Measurements from ENCODE around the gene SATB2. TPM values are rescaled to one million over a fixed set of nuclear protein-coding genes. Genes with fewer than 3 reads are reported as not detected.

Gene SATB2
- total and polyA plus RNA-seq, 9 donors: 0.92 to 6.3 (median 3.8) TPM

DNA sequence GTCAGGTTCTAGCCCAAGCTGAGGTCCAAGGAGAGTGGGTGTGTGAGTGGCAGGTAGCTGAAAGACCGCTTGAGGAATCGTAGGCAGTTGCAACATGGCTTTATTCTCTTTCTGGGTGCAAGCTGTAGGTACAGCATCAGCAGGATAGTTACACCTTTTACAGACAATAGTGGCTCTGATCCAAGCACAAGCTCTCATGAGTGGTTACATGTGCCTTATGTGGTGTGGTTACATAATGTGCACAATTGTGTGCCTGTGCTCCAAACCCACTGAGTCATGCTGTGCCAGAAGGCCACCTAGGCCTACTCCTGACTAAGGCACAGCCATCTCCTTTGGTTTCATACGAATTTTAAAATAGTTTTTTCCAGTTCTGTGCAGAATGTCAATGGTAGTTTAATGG, 227.6 kb downstream of the SATB2 start:
- TF ChIP-seq POLR2A (IDR thresholded peaks at IDR 0.05): no peak
- TF ChIP-seq EP300 (IDR thresholded peaks at IDR 0.05): no peak
- TF ChIP-seq, protein P1, sequence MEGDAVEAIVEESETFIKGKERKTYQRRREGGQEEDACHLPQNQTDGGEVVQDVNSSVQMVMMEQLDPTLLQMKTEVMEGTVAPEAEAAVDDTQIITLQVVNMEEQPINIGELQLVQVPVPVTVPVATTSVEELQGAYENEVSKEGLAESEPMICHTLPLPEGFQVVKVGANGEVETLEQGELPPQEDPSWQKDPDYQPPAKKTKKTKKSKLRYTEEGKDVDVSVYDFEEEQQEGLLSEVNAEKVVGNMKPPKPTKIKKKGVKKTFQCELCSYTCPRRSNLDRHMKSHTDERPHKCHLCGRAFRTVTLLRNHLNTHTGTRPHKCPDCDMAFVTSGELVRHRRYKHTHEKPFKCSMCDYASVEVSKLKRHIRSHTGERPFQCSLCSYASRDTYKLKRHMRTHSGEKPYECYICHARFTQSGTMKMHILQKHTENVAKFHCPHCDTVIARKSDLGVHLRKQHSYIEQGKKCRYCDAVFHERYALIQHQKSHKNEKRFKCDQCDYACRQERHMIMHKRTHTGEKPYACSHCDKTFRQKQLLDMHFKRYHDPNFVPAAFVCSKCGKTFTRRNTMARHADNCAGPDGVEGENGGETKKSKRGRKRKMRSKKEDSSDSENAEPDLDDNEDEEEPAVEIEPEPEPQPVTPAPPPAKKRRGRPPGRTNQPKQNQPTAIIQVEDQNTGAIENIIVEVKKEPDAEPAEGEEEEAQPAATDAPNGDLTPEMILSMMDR (IDR thresholded peaks at IDR 0.05): no peak
- intact Hi-C loops (cut with DNase I): no loop called here
- no peak overlapping the region for H3K27ac ChIP-seq
- no peaks in the 10 kb centered on the region for H3K36me3 ChIP-seq
- no peak for DNase-seq
- WGBS, 3 donors: 74 to 90% (median 83%) methylated on average over 3 of the region's 3 CpGs
- H3K27me3 ChIP-seq: no peaks in the 10 kb centered on the region
- H3K4me3 ChIP-seq: no peak overlapping the region
- H3K9me3 ChIP-seq: no peaks in the 10 kb centered on the region
- no peaks in the 10 kb centered on the region for H3K4me1 ChIP-seq (ENCODE audit: insufficient read depth)

DNA sequence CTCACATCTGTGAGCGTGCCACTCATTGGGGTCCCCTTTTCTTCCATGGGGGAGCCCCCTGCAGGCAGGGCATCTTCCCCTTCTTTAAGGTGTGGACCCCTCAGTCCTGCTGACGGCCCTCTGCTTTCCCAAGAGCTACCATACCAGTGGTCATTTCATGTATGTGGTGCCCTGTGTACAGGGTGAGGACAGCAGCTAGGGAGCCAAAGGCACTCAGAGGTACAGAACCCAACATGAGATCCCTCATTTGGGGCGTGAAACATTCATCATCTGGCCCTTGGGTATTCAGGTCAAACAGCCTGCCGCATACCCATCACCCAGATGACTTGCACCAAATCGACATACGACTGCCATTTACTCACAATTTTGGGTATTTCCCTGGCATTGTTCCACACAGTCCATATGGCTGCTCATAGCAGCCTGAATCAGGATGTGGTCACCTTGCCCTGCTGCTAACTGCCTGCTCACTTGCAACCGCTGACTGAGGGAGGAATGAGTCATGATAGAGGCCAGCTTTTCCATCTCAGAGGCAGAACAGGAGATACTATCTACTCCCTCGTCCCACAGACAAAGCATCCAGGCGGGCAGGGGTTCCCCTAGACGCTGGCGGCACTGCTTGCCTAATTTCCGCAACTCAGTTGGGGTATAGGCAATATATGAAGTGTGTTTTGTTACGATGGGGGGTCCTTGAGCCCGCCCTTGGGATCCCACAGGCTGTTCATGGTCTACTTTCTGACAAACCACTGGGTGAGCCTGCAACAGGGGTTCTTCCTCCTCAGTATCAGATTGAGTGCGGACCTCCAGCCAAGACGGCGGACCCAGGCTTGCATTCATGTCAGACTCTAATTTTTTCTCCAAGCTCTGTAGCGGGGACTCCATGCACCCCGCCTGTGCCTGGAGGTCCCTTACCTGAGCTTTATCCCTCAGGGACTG, 228.6 kb downstream of the SATB2 start:
- Histone ChIP-seq H3K27me3 (no peaks in the 10 kb centered on the region), H3K4me1 (ENCODE audit: insufficient read depth) (no peaks in the 10 kb centered on the region), H3K36me3 (no peaks in the 10 kb centered on the region), H3K27ac (no peak overlapping the region), H3K9me3 (no peaks in the 10 kb centered on the region), H3K4me3 (no peak overlapping the region)
- no peak for DNase-seq
- intact Hi-C loops (cut with DNase I): no loop called here
- no peak for TF ChIP-seq EP300 (IDR thresholded peaks at IDR 0.05)
- TF ChIP-seq POLR2A (IDR thresholded peaks at IDR 0.05): no peak
- TF ChIP-seq, protein P1 (IDR thresholded peaks at IDR 0.05): no peak
- WGBS, 3 donors: 87 to 92% (median 89%) methylated on average over 19 of the region's 19 CpGs

DNA sequence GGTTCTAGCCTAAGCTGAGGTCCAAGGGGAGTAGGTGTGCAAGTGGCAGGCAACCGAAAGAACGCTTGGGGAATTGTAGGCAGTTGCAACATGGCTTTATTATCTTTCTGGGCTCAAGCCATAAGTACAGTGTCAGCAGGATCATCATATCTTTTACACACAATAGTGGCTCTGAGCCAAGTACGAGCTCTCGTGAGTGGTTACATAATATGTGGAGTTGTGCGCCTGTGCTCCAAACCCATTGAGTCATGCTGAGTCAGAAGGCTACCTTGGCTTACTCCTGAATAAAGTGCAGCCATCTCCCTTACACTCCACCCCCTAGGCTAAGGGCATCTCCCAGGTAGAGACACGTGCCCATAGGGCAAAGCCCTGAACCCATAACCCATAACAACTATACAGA, 233.9 kb downstream of the SATB2 start:
- H3K36me3 ChIP-seq: no peaks in the 10 kb centered on the region
- WGBS, 3 donors: 85 to 90% (median 88%) methylated on average over 6 of the region's 6 CpGs
- TF ChIP-seq EP300 (IDR thresholded peaks at IDR 0.05) (no peak), POLR2A (IDR thresholded peaks at IDR 0.05) (no peak)
- no peaks in the 10 kb centered on the region for H3K4me1 ChIP-seq (ENCODE audit: insufficient read depth)
- intact Hi-C loops (cut with DNase I): no loop called here
- no peak overlapping the region for H3K4me3 ChIP-seq
- no peak overlapping the region for H3K27ac ChIP-seq
- H3K27me3 ChIP-seq: no peaks in the 10 kb centered on the region
- H3K9me3 ChIP-seq: no peaks in the 10 kb centered on the region
- DNase-seq: no peak

DNA sequence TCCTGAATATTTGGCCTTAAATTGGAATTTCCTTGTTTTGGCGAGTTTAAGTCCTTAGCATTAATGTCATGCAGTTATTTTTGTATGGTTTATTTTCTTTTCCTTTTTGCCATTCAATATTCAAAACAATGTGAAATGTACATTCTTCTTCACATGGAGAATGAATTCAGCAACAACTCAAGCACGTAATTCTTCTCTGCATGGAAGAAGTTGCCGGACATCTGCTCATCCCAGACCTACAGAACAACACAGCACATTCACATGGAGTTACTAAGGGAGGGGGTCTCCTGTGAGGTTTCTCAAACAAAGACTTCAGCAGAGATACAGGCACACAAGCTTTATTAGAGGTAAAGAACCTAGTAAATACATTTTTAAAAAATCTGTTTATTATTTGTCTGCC, 236.8 kb downstream of the SATB2 start:
- no peak for DNase-seq
- H3K27ac ChIP-seq: no peak overlapping the region
- no peaks in the 10 kb centered on the region for H3K36me3 ChIP-seq
- intact Hi-C loops (cut with DNase I): no loop called here
- H3K9me3 ChIP-seq: no peaks in the 10 kb centered on the region
- TF ChIP-seq EP300 (IDR thresholded peaks at IDR 0.05): no peak
- TF ChIP-seq, protein P1 (IDR thresholded peaks at IDR 0.05): no peak
- TF ChIP-seq POLR2A (IDR thresholded peaks at IDR 0.05): no peak
- no peak overlapping the region for H3K4me3 ChIP-seq
- no peaks in the 10 kb centered on the region for H3K4me1 ChIP-seq (ENCODE audit: insufficient read depth)
- WGBS, 3 donors: 49 to 73% (median 53%) methylated on average over 3 of the region's 3 CpGs
- no peaks in the 10 kb centered on the region for H3K27me3 ChIP-seq

DNA sequence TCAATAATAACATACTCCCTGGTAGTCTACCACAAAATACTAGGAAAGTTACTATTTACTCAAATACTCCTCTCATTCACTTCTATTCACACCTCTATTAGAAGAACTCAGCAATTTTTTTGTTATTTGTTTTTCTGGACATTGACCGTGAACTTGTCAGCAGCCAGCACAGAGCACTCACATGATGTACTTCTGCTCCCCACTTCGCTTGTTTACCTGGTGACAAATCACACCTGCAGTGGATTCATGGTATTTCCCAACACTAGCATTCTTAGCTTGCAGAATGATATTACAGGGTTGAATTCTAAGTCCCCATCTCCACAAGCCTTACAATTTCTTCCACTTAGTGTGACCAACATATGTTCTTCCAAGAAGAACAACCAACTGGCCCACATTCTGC, 238.2 kb downstream of the SATB2 start:
- Histone ChIP-seq H3K27ac (no peak overlapping the region), H3K4me1 (ENCODE audit: insufficient read depth) (no peaks in the 10 kb centered on the region), H3K36me3 (no peaks in the 10 kb centered on the region), H3K9me3 (no peaks in the 10 kb centered on the region), H3K4me3 (no peak overlapping the region), H3K27me3 (no peaks in the 10 kb centered on the region)
- DNase-seq: no peak
- no peak for TF ChIP-seq POLR2A (IDR thresholded peaks at IDR 0.05)
- TF ChIP-seq EP300 (IDR thresholded peaks at IDR 0.05): no peak
- TF ChIP-seq, protein P1 (IDR thresholded peaks at IDR 0.05): no peak
- intact Hi-C loops (cut with DNase I): no loop called here
- 70 to 91% (median 79%) methylated on average over 2 of the region's 2 CpGs for WGBS, 3 donors

Measured in ovary (tissue), 9 donors.